IMR-90 (cell line): ENCODE data around the gene CMSS1. TPM values are rescaled to one million over a fixed set of nuclear protein-coding genes. Genes with fewer than 3 reads are reported as not detected.

ENCODE experiments used
- ATAC-seq: fragments of 200-7000 bp; cut with Tn5 transposase; 2 replicates; pipeline ENCODE4 v1.9.1; 2020; ENCODE audit warnings: low read depth, mild to moderate bottlenecking, moderate library complexity
- BruUV-seq: library from RNA; stranded (reverse); fragments of 400-500 nt; replicated peaks from 2 replicates; lab custom pipeline; 2021; lab: Mats Ljungman, UMichigan
- CTCF ChIA-PET: fragments of 300-600 bp; formaldehyde crosslinking; extraction: SDS; loops from one replicate; lab custom pipeline; 2021; ENCODE audit warnings: antibody characterized with exemption; lab: Yijun Ruan, JAX
- POLR2A ChIA-PET: fragments of 300-600 bp; sonication (Branson Sonifier 250); formaldehyde crosslinking; loops from one replicate; lab custom pipeline; 2022; ENCODE audit warnings: antibody characterized with exemption; ENCODE audit not compliant: unreplicated experiment; lab: Charles Lee
- DNase-seq: peaks from one replicate; pipeline ENCODE4 v3.0.0; 2013
- H2AFZ ChIP-seq: replicated peaks from 2 replicates; pipeline ENCODE3; 2013; ENCODE audit warnings: low read length, mild to moderate bottlenecking; ENCODE audit not compliant: poor library complexity
- H2AK5ac ChIP-seq: 2 replicates; pipeline ENCODE4 v1.6.1; 2013; ENCODE audit warnings: low read depth, low read length, inconsistent platforms
- H2AK9ac ChIP-seq: replicated peaks from 2 replicates; pipeline ENCODE3; 2013; ENCODE audit warnings: mild to moderate bottlenecking, low read depth, low read length, moderate library complexity; ENCODE audit not compliant: poor library complexity
- H2BK120ac ChIP-seq: 2 replicates; pipeline ENCODE4 v1.6.1; 2013; ENCODE audit warnings: low read depth, low read length, inconsistent platforms
- H2BK15ac ChIP-seq: 3 replicates; pipeline ENCODE4 v1.6.1; 2013; ENCODE audit warnings: low read depth, low read length, inconsistent platforms
- H2BK20ac ChIP-seq: 2 replicates; pipeline ENCODE4 v1.6.1; 2013; ENCODE audit warnings: low read depth, mild to moderate bottlenecking, inconsistent platforms, low read length, moderate library complexity
- H2BK5ac ChIP-seq: 2 replicates; pipeline ENCODE4 v1.6.1; 2013; ENCODE audit warnings: mild to moderate bottlenecking, low read depth, low read length, inconsistent platforms; ENCODE audit not compliant: poor library complexity, severe bottlenecking
- H3K14ac ChIP-seq: replicated peaks from 2 replicates; pipeline ENCODE4 v1.6.1; 2013; ENCODE audit warnings: low read depth, low read length, inconsistent platforms
- H3K18ac ChIP-seq: 2 replicates; pipeline ENCODE4 v1.6.1; 2013; ENCODE audit warnings: low read depth, low read length, control low read depth
- H3K23ac ChIP-seq: 2 replicates; pipeline ENCODE4 v1.6.1; 2013; ENCODE audit warnings: low read depth, low read length, inconsistent platforms
- H3K27ac ChIP-seq: 2 replicates; pipeline ENCODE4 v1.5.1; 2013; ENCODE audit warnings: mild to moderate bottlenecking, control low read depth, low read length; ENCODE audit not compliant: insufficient read depth
- H3K27me3 ChIP-seq: 2 replicates; pipeline ENCODE4 v1.6.1; 2013; ENCODE audit warnings: low read length; ENCODE audit not compliant: control insufficient read depth, insufficient read depth
- H3K36me3 ChIP-seq: 2 replicates; pipeline ENCODE4 v1.6.1; 2013; ENCODE audit warnings: low read length, mixed read lengths; ENCODE audit not compliant: control insufficient read depth, insufficient read depth
- H3K4ac ChIP-seq: 2 replicates; pipeline ENCODE4 v1.6.1; 2013; ENCODE audit warnings: low read depth, low read length, inconsistent platforms
- H3K4me1 ChIP-seq: 2 replicates; pipeline ENCODE4 v1.6.1; 2013; ENCODE audit warnings: low read length, mixed read lengths; ENCODE audit not compliant: control insufficient read depth, insufficient read depth
- H3K4me2 ChIP-seq: 2 replicates; pipeline ENCODE4 v1.6.1; 2013; ENCODE audit warnings: low read depth, mild to moderate bottlenecking, control low read depth, low read length, moderate library complexity
- H3K4me3 ChIP-seq: 2 replicates; pipeline ENCODE4 v1.5.1; 2013; ENCODE audit warnings: low read depth, mild to moderate bottlenecking, control low read depth, low read length, moderate library complexity; ENCODE audit not compliant: insufficient read depth
- H3K56ac ChIP-seq: 2 replicates; pipeline ENCODE4 v1.6.1; 2013; ENCODE audit warnings: low read length, inconsistent platforms; ENCODE audit not compliant: insufficient read depth; ENCODE audit errors: extremely low read depth
- H3K79me1 ChIP-seq, 2 experiments: 2 replicates each; pipeline ENCODE4 v1.6.1; 2013; ENCODE audit warnings: low read length in 2 of 2, inconsistent platforms in 1 of 2, low read depth in 1 of 2
- H3K9ac ChIP-seq: 2 replicates; pipeline ENCODE4 v1.6.1; 2013; ENCODE audit warnings: low read depth, low read length, control low read depth
- H3K9me1 ChIP-seq: 2 replicates; pipeline ENCODE4 v1.6.1; 2013; ENCODE audit warnings: low read length, inconsistent platforms; ENCODE audit not compliant: insufficient read depth
- H3K9me3 ChIP-seq: 2 replicates; pipeline ENCODE4 v1.6.1; 2013; ENCODE audit warnings: low read length; ENCODE audit not compliant: control insufficient read depth, insufficient read depth
- H4K20me1 ChIP-seq: 2 replicates; pipeline ENCODE4 v1.6.1; 2013; ENCODE audit warnings: low read length, inconsistent platforms; ENCODE audit not compliant: insufficient read depth
- H4K5ac ChIP-seq: 2 replicates; pipeline ENCODE4 v1.6.1; 2013; ENCODE audit warnings: mild to moderate bottlenecking, low read depth, low read length, control low read depth
- H4K8ac ChIP-seq, 2 experiments: 2 replicates each; pipeline ENCODE4 v1.6.1; 2013; ENCODE audit warnings: low read depth in 2 of 2, low read length in 2 of 2, control low read depth in 1 of 2, inconsistent platforms in 1 of 2
- H4K91ac ChIP-seq: 2 replicates; pipeline ENCODE4 v1.6.1; 2013; ENCODE audit warnings: low read depth, low read length, inconsistent platforms; ENCODE audit not compliant: insufficient read depth
- BHLHE40 ChIP-seq: fragments of 150-350 bp; IDR thresholded peaks from 2 replicates; pipeline ENCODE4 v1.6.1; 2016; ENCODE audit warnings: mild to moderate bottlenecking, low read depth, low read length
- CEBPB ChIP-seq: IDR thresholded peaks from 2 replicates; pipeline ENCODE4 v1.6.1; 2012; ENCODE audit warnings: low read depth, low read length, improper control_type of control experiment
- CHD1 ChIP-seq: IDR thresholded peaks from 2 replicates; pipeline ENCODE4 v1.6.1; 2012; ENCODE audit warnings: low read depth, low read length, improper control_type of control experiment
- FOS ChIP-seq: fragments of 150-350 bp; IDR thresholded peaks from 2 replicates; pipeline ENCODE4 v1.6.1; 2016; ENCODE audit warnings: low read depth, low read length
- MAFK ChIP-seq: IDR thresholded peaks from 2 replicates; pipeline ENCODE4 v1.6.1; 2012; ENCODE audit warnings: low read depth, low read length, improper control_type of control experiment
- MAZ ChIP-seq: IDR thresholded peaks from 2 replicates; pipeline ENCODE4 v1.6.1; 2012; ENCODE audit warnings: low read depth, mild to moderate bottlenecking, low read length, improper control_type of control experiment, moderate library complexity, borderline replicate concordance
- MXI1 ChIP-seq: IDR thresholded peaks from 2 replicates; pipeline ENCODE4 v1.6.1; 2012; ENCODE audit warnings: low read depth, mild to moderate bottlenecking, low read length, moderate library complexity, borderline replicate concordance
- POLR2A ChIP-seq: IDR thresholded peaks from 2 replicates; pipeline ENCODE4 v1.6.1; 2012; ENCODE audit warnings: mild to moderate bottlenecking, low read depth, low read length
- RCOR1 ChIP-seq: IDR thresholded peaks from 2 replicates; pipeline ENCODE4 v1.6.1; 2012; ENCODE audit warnings: mild to moderate bottlenecking, low read length, improper control_type of control experiment; ENCODE audit not compliant: insufficient replicate concordance
- RFX5 ChIP-seq: IDR thresholded peaks from 2 replicates; pipeline ENCODE4 v1.8.0; 2012; ENCODE audit warnings: low read depth, mild to moderate bottlenecking, low read length, moderate library complexity
- WGBS, 2 experiments: methylation state at CpG; one replicate each; pipeline versions ENCODE4 v1.1.5 to v1.1.7; 2013; ENCODE audit warnings: missing lambda C conversion rate in 2 of 2; ENCODE audit not compliant: insufficient read length in 1 of 2; ENCODE audit errors: extremely low coverage in 2 of 2; 5-methylcytosine and 5-hydroxymethylcytosine counted together
- dilution Hi-C: fragments of 300-500 bp; cut with HindIII; formaldehyde crosslinking; loops from one replicate; pipeline ENCODE4 v1.14.3; 2018; ENCODE audit warnings: low sequenced_read_pairs; ENCODE audit not compliant: unreplicated experiment
- in situ Hi-C: fragments of 300-500 bp; cut with MboI; formaldehyde crosslinking; loops from 3 replicates; pipeline ENCODE4 v1.14.3; 2019; ENCODE audit warnings: low sequenced_read_pairs, inconsistent platforms, mixed read lengths
- intact Hi-C: fragments of 100-400 bp; cut with micrococcal nuclease; formaldehyde crosslinking; loops from 2 replicates; pipeline ENCODE4 v1.10.0; 2022
- polyA plus RNA-seq, 3 experiments: library from polyadenylated mRNA; depleted of rRNA; stranded (reverse); fragments of >200 nt; gene quantifications; 2 replicates each; pipeline ENCODE4 v1.2.3, GENCODE V29; 2012; ENCODE audit warnings: low replicate concordance in 1 of 3
- total RNA-seq: library from RNA; depleted of rRNA; stranded (reverse); fragments of >200 nt; gene quantifications from 2 replicates; pipeline ENCODE4 v1.2.3, GENCODE V29; 2012
- TF ChIP-seq, protein P1 (sequence below): conservative IDR thresholded peaks from 2 replicates; pipeline ENCODE4 v1.5.1; 2012; ENCODE audit warnings: mild to moderate bottlenecking, low read depth, low read length, improper control_type of control experiment
- TF ChIP-seq, protein P2 (sequence below): fragments of 150-350 bp; IDR thresholded peaks from 2 replicates; pipeline ENCODE4 v1.6.1; 2016; ENCODE audit warnings: low read depth, mild to moderate bottlenecking, low read length, moderate library complexity, borderline replicate concordance
- TF ChIP-seq, protein P3 (sequence below): fragments of 150-350 bp; IDR thresholded peaks from 2 replicates; pipeline ENCODE4 v1.6.1; 2017; ENCODE audit warnings: mild to moderate bottlenecking, antibody characterized with exemption, low read length, low read depth

CMSS1 gene
- total and polyA plus RNA-seq, 2 of the 4 experiments (the other 2 are of a cell fraction) = 12.5 to 13.6 TPM

DNA sequence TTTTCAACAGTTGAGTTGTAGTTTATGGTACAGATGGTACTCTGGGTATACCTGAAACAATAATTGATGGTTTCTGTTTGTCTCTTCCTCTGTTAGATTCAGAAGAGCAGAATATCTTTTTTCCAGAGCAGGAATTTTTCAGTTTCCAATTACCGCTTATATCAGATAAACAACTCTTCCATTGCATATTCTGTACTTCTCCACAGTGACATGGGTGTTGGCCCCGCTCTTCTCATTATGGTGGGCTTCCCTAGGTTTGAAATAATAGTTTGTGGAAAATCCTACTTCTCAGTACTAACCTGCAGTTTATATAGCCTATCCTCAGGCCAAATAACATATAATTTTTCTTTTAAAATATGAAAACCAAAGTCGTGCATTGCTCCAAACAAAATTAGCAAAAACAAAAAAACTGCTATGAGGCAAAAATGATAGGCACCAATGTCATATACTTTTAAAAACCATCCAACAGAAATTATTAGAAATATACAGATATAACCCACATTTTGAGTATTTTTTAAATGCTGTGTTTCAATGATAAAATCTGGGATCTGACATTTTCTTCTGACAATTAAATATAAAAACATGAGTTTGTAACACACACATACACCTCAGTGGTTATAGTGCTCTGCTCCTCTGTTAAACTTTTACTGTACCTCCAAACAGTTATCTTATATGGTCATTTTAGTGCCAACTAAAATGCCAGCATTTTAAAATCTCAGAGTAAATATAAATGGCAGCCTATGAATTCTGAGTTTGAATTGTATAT is 56.8 kb downstream of the CMSS1 start:
- H2AFZ ChIP-seq = no peak overlapping the region
- POLR2A ChIA-PET = interaction anchor here (0.7 to 1.0 kb wide), 2 partner anchors 167 to 171 kb away, joined by 3 to 6 read pairs; no protein-coding TSS in a partner anchor
- H3K9ac ChIP-seq = peak overlapping the region; percentile 89
- H2BK15ac ChIP-seq = no peak overlapping the region
- peak overlapping the region in 1 of 2 experiments; percentile 40; a peak in 1 of 4 replicates for H4K8ac ChIP-seq
- WGBS, 2 experiments = no CpG with 5 or more reads among the region's 3 CpGs
- no TSS peak for BruUV-seq
- 0 out of 2 replicates have a peak overlapping the region, but pooled peaks have one; percentile 36 for H3K27ac ChIP-seq
- peaks cover 14% of the 10 kb centered on the region for H3K9me1 ChIP-seq
- H2AK9ac ChIP-seq = no peak overlapping the region
- H3K23ac ChIP-seq = peak overlapping the region; percentile 29; the same call in 1 of the 2 replicates
- no peak overlapping the region for H4K91ac ChIP-seq
- peak overlapping the region; percentile 88 for H3K4me3 ChIP-seq
- H3K36me3 ChIP-seq = peaks cover 12% of the 10 kb centered on the region
- peaks cover 12% of the 10 kb centered on the region for H3K4me1 ChIP-seq
- CTCF ChIA-PET = no interaction called here
- H3K9me3 ChIP-seq = no peaks in the 10 kb centered on the region
- DNase-seq = no peak
- no peak overlapping the region for H2AK5ac ChIP-seq
- H4K20me1 ChIP-seq = peaks cover 42% of the 10 kb centered on the region
- peak overlapping the region; percentile 73 for H2BK5ac ChIP-seq
- intact Hi-C loops = loop anchor here (1.0 to 5.0 kb wide), 3 partner anchors 63 to 380 kb away; no protein-coding TSS in a partner anchor
- H3K79me1 ChIP-seq = peaks cover 2 to 39% of the 10 kb centered on the region in 2 experiments
- no peaks in the 10 kb centered on the region for H3K27me3 ChIP-seq
- peak overlapping the region; percentile 53 for H3K14ac ChIP-seq
- H3K4ac ChIP-seq = peak overlapping the region; percentile 64; the same call in 1 of the 2 replicates
- peak overlapping the region; percentile 48; the same call in 1 of the 2 replicates for H2BK120ac ChIP-seq
- dilution Hi-C loops = no loop called here
- ATAC-seq = no peak
- in situ Hi-C loops = loop anchor here (25.0 kb wide), 1 partner anchor 188 kb away; no protein-coding TSS in a partner anchor
- peak overlapping the region; percentile 39; the same call in 1 of the 2 replicates for H4K5ac ChIP-seq
- H3K18ac ChIP-seq = peak overlapping the region; percentile 28; the same call in 1 of the 2 replicates
- peak overlapping the region; percentile 26; the same call in 1 of the 2 replicates for H3K56ac ChIP-seq
- H3K4me2 ChIP-seq = peak overlapping the region; percentile 96
- no peak overlapping the region for H2BK20ac ChIP-seq
- no peak for TF ChIP-seq CEBPB
- TF ChIP-seq RCOR1 = no peak
- TF ChIP-seq FOS = no peak
- TF ChIP-seq CHD1 = no peak
- no peak for TF ChIP-seq POLR2A
- no peak for TF ChIP-seq MAFK
- TF ChIP-seq, protein P1, sequence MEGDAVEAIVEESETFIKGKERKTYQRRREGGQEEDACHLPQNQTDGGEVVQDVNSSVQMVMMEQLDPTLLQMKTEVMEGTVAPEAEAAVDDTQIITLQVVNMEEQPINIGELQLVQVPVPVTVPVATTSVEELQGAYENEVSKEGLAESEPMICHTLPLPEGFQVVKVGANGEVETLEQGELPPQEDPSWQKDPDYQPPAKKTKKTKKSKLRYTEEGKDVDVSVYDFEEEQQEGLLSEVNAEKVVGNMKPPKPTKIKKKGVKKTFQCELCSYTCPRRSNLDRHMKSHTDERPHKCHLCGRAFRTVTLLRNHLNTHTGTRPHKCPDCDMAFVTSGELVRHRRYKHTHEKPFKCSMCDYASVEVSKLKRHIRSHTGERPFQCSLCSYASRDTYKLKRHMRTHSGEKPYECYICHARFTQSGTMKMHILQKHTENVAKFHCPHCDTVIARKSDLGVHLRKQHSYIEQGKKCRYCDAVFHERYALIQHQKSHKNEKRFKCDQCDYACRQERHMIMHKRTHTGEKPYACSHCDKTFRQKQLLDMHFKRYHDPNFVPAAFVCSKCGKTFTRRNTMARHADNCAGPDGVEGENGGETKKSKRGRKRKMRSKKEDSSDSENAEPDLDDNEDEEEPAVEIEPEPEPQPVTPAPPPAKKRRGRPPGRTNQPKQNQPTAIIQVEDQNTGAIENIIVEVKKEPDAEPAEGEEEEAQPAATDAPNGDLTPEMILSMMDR = no peak
- TF ChIP-seq BHLHE40 = no peak
- TF ChIP-seq MAZ = no peak
- TF ChIP-seq, protein P2, sequence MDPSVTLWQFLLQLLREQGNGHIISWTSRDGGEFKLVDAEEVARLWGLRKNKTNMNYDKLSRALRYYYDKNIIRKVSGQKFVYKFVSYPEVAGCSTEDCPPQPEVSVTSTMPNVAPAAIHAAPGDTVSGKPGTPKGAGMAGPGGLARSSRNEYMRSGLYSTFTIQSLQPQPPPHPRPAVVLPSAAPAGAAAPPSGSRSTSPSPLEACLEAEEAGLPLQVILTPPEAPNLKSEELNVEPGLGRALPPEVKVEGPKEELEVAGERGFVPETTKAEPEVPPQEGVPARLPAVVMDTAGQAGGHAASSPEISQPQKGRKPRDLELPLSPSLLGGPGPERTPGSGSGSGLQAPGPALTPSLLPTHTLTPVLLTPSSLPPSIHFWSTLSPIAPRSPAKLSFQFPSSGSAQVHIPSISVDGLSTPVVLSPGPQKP = no peak
- no peak for TF ChIP-seq RFX5
- TF ChIP-seq MXI1 = no peak
- TF ChIP-seq, protein P3, sequence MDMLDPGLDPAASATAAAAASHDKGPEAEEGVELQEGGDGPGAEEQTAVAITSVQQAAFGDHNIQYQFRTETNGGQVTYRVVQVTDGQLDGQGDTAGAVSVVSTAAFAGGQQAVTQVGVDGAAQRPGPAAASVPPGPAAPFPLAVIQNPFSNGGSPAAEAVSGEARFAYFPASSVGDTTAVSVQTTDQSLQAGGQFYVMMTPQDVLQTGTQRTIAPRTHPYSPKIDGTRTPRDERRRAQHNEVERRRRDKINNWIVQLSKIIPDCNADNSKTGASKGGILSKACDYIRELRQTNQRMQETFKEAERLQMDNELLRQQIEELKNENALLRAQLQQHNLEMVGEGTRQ = no peak
